ENCODE data around the gene MOB4.

DNA sequence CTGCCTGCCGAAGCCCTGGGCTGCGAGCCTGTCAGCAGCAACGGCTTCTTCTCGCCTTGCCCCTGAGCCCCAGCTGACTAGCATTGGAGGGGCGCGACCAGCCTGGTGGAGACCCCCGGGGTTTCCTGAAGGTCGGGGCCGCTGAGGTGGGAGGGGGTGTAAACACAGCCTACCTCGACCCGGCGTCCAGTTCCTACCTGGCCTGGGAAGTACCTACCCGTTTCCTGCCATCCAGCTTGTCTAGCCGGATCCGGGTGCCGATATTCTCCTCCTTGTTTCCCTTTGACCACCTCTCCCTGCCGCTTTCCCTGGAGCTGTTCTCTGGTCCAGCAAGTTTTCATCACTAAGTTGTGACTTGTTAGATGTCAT, 511 bp downstream of the MOB4 start:
- no peak for TF ChIP-seq YY1 (IDR thresholded peaks at IDR 0.05; ENCODE audit: low read depth)
- TF ChIP-seq, protein P1, sequence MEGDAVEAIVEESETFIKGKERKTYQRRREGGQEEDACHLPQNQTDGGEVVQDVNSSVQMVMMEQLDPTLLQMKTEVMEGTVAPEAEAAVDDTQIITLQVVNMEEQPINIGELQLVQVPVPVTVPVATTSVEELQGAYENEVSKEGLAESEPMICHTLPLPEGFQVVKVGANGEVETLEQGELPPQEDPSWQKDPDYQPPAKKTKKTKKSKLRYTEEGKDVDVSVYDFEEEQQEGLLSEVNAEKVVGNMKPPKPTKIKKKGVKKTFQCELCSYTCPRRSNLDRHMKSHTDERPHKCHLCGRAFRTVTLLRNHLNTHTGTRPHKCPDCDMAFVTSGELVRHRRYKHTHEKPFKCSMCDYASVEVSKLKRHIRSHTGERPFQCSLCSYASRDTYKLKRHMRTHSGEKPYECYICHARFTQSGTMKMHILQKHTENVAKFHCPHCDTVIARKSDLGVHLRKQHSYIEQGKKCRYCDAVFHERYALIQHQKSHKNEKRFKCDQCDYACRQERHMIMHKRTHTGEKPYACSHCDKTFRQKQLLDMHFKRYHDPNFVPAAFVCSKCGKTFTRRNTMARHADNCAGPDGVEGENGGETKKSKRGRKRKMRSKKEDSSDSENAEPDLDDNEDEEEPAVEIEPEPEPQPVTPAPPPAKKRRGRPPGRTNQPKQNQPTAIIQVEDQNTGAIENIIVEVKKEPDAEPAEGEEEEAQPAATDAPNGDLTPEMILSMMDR (IDR thresholded peaks at IDR 0.05) = no peak
- TF ChIP-seq NFIC (IDR thresholded peaks at IDR 0.05; ENCODE audit: borderline replicate concordance) = no peak
- no peak for TF ChIP-seq JUND (IDR thresholded peaks at IDR 0.05)
- TF ChIP-seq, protein P2, sequence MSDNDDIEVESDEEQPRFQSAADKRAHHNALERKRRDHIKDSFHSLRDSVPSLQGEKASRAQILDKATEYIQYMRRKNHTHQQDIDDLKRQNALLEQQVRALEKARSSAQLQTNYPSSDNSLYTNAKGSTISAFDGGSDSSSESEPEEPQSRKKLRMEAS (IDR thresholded peaks at IDR 0.05; ENCODE audit: low read depth) = no peak
- TF ChIP-seq MXI1 (IDR thresholded peaks at IDR 0.05; ENCODE audit: low read depth, low read length) = no peak
